D721Med (cell line): ENCODE results near the gene R3HDML.

Source experiments
- DNase-seq: peaks from one replicate; pipeline ENCODE4 v3.0.0; 2011; ENCODE audit warnings: low spot score; ENCODE audit not compliant: insufficient read length
- FAIRE-seq: peaks from 2 replicates; lab custom pipeline; 2011; peaks lifted over from hg19 to GRCh38; lab: Jason Lieb, UNC
- TF ChIP-seq, protein P1 (sequence below): IDR thresholded peaks from 2 replicates; pipeline ENCODE4 v1.5.1; 2012; ENCODE audit warnings: mild to moderate bottlenecking, control low read depth; ENCODE audit not compliant: insufficient read depth; ENCODE audit errors: missing control alignments

R3HDML gene

DNA sequence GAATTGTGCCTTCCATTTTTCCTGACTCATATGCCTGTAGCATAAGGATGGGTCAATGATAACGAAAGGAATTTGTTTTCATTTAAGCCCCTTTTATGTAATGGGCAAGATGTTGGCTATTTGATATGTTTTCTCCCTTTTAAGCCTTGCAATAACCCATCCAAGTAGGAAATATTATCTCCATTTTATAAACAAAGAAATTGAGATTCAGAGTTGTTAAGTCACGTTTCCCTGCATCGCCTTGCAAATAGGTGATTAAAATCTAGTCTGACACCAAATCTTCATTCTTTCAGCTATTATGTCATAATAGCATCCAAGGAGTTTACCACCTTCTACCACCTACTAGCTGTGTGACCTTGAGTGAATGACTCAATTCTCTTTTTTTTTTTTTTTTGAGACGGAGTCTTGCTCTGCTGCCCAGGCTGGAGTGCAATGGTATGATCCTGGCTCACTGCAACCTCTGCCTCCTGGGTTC lies 25.7 kb downstream of the R3HDML start:
- DNase-seq (no peak), FAIRE-seq (no peak)
- TF ChIP-seq, protein P1, sequence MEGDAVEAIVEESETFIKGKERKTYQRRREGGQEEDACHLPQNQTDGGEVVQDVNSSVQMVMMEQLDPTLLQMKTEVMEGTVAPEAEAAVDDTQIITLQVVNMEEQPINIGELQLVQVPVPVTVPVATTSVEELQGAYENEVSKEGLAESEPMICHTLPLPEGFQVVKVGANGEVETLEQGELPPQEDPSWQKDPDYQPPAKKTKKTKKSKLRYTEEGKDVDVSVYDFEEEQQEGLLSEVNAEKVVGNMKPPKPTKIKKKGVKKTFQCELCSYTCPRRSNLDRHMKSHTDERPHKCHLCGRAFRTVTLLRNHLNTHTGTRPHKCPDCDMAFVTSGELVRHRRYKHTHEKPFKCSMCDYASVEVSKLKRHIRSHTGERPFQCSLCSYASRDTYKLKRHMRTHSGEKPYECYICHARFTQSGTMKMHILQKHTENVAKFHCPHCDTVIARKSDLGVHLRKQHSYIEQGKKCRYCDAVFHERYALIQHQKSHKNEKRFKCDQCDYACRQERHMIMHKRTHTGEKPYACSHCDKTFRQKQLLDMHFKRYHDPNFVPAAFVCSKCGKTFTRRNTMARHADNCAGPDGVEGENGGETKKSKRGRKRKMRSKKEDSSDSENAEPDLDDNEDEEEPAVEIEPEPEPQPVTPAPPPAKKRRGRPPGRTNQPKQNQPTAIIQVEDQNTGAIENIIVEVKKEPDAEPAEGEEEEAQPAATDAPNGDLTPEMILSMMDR: no peak

DNA sequence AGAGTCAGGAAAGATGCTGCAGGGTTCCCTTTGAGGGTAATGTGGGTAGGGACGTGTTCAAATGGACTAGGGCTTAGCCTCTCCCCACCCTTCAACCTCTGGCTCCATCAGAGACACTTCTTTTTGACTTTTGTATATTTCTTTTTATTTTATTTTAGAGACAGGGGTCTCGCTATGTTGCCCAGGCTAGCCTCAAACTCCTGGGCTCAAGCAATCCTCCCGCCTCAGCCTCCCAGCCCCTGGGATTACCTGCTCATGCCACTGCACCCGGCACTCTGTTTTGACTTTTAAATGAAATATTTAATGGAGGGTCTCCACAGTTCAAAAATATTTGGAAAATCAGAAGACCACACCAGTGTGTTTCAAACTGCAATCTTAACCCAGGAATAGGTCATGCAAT lies 27.2 kb downstream of the R3HDML start:
- FAIRE-seq (no peak), DNase-seq (no peak)
- TF ChIP-seq, protein P1: no peak

DNA sequence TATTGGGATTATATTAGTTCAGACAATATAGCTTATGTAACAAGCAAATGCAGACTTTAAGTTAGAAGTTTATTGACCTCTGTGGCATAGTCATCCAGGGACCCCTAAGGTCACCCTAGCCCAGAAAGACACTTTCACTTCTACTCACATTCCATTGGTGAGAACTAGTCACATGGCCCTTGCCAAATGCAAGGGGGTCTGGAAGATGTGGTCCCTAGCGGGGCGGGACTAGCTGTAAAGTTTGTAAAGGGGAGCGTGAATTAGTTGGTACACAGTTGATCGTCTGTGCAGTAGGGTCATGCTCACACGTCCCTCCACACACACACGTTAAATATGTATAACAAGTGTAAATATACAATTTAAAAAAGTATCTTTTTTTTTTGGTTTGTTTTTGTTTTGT lies 27.9 kb downstream of the R3HDML start:
- FAIRE-seq (no peak), DNase-seq (no peak)
- TF ChIP-seq, protein P1: no peak

DNA sequence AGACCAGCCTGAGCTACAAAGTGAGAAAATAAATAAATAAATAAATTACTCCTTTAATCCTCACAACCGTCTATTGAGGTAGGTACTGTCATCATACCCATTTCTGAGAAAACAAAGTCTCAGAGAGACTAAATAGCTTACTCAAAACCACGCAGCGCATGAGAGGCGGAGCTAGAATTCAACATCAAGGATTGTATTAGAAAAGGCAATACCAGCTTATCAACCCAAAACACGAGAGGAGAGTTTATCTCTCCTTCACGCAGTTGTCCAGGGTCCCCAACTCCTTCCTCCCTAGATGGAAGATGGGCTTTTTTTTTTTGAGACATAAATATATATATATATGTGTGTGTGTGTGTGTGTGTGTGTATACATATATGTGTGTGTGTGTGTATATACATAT lies 30.9 kb downstream of the R3HDML start:
- no peak for FAIRE-seq
- DNase-seq: no peak

DNA sequence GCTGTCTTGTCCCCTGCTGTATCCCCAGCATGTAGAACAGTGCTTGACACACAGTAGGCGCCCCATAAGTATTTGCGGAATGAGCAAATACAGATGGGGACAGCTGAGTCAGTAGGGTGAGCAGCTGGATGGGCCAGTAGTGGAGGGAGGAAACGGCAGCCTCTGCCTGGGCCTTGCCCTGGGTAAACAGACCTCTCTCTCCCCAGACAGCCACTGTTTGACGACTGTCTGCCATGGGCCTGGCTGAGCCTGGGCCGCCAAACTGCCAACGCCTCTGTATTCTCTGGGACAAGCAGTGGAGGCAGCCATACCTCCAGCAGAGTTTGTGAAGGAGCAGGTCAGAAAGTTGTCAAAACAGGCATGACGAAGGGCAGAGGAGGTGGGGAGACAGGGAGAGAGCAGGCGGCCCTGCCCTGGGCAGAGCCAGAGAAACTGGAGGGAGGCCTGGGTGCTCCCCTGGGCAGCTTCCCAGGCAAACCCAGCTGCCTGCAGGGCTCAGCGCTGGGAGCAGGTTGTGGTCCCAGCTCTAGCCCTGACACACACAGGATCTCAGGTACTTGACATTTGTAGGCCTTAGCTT lies 33.9 kb downstream of the R3HDML start:
- TF ChIP-seq, protein P1: no peak
- no peak for DNase-seq
- FAIRE-seq: no peak

More for the DNA sequence above, 30.9 kb downstream of the R3HDML start:
- TF ChIP-seq, protein P1: no peak

DNA sequence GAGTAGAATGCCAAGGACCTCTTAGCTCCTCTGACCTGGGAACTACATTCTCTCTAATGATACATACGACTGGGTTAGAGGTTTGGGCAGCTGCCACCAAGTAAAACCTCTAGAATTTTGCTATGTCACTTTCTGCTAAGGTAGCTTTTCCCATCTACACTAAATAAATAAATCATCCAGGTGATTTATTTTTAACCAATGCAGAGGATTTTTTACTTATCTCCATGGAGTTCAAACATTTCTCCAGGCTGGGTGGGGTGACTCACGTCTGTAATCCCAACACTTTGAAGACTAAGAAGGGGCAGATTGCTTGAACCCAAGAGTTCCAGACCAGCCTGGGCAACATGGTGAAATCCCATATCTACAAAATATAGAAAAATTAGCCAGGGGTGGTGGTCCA lies 45.8 kb downstream of the R3HDML start:
- TF ChIP-seq, protein P1: no peak
- FAIRE-seq (no peak), DNase-seq (no peak)

DNA sequence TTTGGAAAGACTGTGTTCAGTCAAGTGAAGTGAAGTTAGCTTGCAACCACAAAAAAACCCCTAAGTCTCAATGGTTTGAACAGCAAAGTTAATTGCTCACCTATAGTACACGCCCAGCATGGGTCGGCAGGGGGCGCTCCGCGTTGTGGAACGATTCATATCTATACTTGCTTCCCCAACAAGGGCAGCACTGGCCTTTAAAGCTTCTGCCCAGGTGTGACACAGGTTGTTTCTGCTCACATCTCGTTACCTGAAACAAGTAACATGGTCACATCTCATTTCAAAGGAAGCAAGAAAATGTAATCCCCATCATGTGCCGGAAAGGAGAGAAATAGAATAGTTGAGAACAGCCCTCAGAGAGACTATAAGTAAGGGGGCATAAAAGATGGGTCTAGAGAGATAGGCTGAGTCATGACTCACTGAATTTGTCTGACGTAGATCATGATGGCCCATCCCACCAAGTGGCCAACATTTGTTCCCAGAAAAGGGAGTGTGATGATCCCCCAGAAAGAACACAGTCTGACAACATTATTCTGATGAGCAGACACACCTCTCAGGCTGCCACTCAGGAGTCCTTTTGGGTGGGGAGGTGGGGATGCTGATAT lies 47.7 kb downstream of the R3HDML start:
- FAIRE-seq (no peak), DNase-seq (no peak)
- TF ChIP-seq, protein P1: peak; percentile 81
